Measurements from ENCODE around the gene MYO15A. TPM values are rescaled to one million over a fixed set of nuclear protein-coding genes. Genes with fewer than 3 reads are reported as not detected.

Gene MYO15A
- total RNA-seq, 4 donors from 2014 or later = 1.1 to 4.2 (median 1.2) TPM

- no peaks in the 10 kb centered on the region for H3K36me3 ChIP-seq
- no peak overlapping the region for H3K27ac ChIP-seq
- in situ Hi-C loops (cut with MboI; ENCODE audit: low pct_ligation_motif_present in 1 of 4, low pct_unique_long_range_greater_than_20kb in 1 of 4, low sequenced_read_pairs in 3 of 4) (no loop called here), intact Hi-C loops (cut with DNase I; ENCODE audit: low total_unique reads) (no loop called here)
- DNase-seq = no peak
- TF ChIP-seq CTCF (IDR thresholded peaks at IDR 0.05) = no peak
- no peak for TF ChIP-seq POLR2AphosphoS5 (IDR thresholded peaks at IDR 0.05)
- TF ChIP-seq POLR2A (IDR thresholded peaks at IDR 0.05) = no peak
- no peak for TF ChIP-seq EP300 (IDR thresholded peaks at IDR 0.05; ENCODE audit: low read depth)
- WGBS, 2 donors (ENCODE audit: low coverage in 1 of 2) = 40 to 89% methylated on average over 2 to 10 of the region's 10 CpGs
- no peaks in the 10 kb centered on the region for H3K27me3 ChIP-seq
- no peaks in the 10 kb centered on the region for H3K9me3 ChIP-seq
- H3K4me1 ChIP-seq = peaks cover 5 to 15% (median 14%) of the 10 kb centered on the region in 4 donors
- no peak overlapping the region for H3K4me3 ChIP-seq
These were observed 119.7 kb downstream of the MYO15A start for GRCh38 chr17:18228176-18228682.

- Histone ChIP-seq H3K27ac (no peak overlapping the region), H3K4me3 (no peak overlapping the region), H3K4me1 (peaks cover 5 to 15% (median 14%) of the 10 kb centered on the region in 4 donors), H3K36me3 (no peaks in the 10 kb centered on the region), H3K27me3 (no peaks in the 10 kb centered on the region), H3K9me3 (no peaks in the 10 kb centered on the region)
- WGBS, 2 donors (ENCODE audit: low coverage in 1 of 2) = 76% methylated on average over 4 of the region's 4 CpGs; no CpG with 5 or more reads in 1 of the 2 donors
- no peak for TF ChIP-seq CTCF (IDR thresholded peaks at IDR 0.05)
- TF ChIP-seq POLR2A (IDR thresholded peaks at IDR 0.05) = no peak
- TF ChIP-seq EP300 (IDR thresholded peaks at IDR 0.05; ENCODE audit: low read depth) = no peak
- no peak for TF ChIP-seq POLR2AphosphoS5 (IDR thresholded peaks at IDR 0.05)
- intact Hi-C loops (cut with DNase I; ENCODE audit: low total_unique reads) = no loop called here
- DNase-seq = no peak
- in situ Hi-C loops (cut with MboI; ENCODE audit: low pct_ligation_motif_present in 1 of 4, low pct_unique_long_range_greater_than_20kb in 1 of 4, low sequenced_read_pairs in 3 of 4) = no loop called here
These were observed 120.7 kb downstream of the MYO15A start for GRCh38 chr17:18229254-18229653.

Other genes with a start within 250 kb of the MYO15A start
- 100 to 1,000 TPM in 2 of 4 donors, 10 to 100 TPM in 2; 65.9 to 178 (median 97.7) TPM for gene TOM1L2, start 136.4 kb upstream of the MYO15A start, total RNA-seq
- gene DRC3, start 135.9 kb upstream of the MYO15A start, total RNA-seq = 1 to 10 TPM in 1 of 4 donors, under 1 TPM in 2, not detected in 1; 0.64 to 1.8 (median 0.82) TPM
- 10 to 100 TPM; 17.3 to 65.1 (median 24.7) TPM for gene ATPAF2, start 69.6 kb upstream of the MYO15A start, total RNA-seq
- 10 to 100 TPM in 2 of 4 donors, 1 to 10 TPM in 2; 7.0 to 39.6 (median 9.4) TPM for gene GID4, start 69.3 kb upstream of the MYO15A start, total RNA-seq
- 10 to 100 TPM; 27.9 to 90.6 (median 33.3) TPM for gene DRG2, start 20.8 kb upstream of the MYO15A start, total RNA-seq
- 100 to 1,000 TPM in 2 of 4 donors, 10 to 100 TPM in 2; 69.2 to 109 (median 88.4) TPM for gene ALKBH5, start 75.1 kb downstream of the MYO15A start, total RNA-seq
- 10 to 100 TPM; 11.1 to 18.0 (median 14.9) TPM for gene LLGL1, start 116.9 kb downstream of the MYO15A start, total RNA-seq
- gene FLII, start 150.0 kb downstream of the MYO15A start, total RNA-seq = 100 to 1,000 TPM; 365 to 919 (median 428) TPM
- 10 to 100 TPM in 3 of 4 donors, 1 to 10 TPM in 1; 7.4 to 48.0 (median 21.0) TPM for gene MIEF2, start 151.9 kb downstream of the MYO15A start, total RNA-seq
- gene TOP3A, start 206.2 kb downstream of the MYO15A start, total RNA-seq = 10 to 100 TPM; 12.0 to 79.0 (median 32.1) TPM
- gene SMCR8, start 206.5 kb downstream of the MYO15A start, total RNA-seq = 10 to 100 TPM; 12.1 to 20.6 (median 19.6) TPM